Measurements from ENCODE around the gene CCDC141.

The CCDC141 gene

DNA sequence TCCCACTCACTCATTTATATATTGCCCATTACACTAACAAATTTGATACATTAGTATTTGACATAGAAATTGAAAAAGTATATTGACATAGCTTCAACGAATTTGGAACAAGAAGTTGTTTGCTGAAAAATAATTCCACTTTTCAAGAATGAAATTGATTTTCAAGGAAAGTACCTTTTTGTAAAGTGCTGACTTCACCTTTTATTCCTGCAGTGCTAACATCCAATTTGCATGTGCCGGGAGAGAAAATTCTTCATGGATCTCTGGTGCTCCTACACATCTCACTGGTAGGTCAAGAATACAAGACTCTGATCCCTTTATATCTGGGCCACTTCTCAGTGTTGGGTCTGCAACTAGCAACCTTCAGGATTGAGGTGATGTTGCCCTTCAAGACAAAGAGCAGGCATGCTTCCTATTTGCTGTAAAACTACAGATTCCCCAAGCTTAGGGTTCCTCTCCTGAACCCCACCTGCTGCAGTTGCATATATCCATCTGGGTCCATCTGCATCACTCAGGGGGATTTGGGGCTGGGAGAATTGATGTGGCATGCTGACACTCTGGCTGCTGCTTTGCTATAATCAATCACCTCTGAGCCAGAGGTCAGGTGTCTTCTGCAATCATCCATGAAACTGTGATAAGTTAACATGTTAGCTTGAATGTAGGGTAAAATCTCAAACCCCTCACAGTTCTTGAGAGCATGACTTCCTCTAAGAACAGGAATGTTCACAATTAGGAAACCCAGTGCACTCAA, 134.3 kb downstream of the CCDC141 start:
- TF ChIP-seq, protein P1, sequence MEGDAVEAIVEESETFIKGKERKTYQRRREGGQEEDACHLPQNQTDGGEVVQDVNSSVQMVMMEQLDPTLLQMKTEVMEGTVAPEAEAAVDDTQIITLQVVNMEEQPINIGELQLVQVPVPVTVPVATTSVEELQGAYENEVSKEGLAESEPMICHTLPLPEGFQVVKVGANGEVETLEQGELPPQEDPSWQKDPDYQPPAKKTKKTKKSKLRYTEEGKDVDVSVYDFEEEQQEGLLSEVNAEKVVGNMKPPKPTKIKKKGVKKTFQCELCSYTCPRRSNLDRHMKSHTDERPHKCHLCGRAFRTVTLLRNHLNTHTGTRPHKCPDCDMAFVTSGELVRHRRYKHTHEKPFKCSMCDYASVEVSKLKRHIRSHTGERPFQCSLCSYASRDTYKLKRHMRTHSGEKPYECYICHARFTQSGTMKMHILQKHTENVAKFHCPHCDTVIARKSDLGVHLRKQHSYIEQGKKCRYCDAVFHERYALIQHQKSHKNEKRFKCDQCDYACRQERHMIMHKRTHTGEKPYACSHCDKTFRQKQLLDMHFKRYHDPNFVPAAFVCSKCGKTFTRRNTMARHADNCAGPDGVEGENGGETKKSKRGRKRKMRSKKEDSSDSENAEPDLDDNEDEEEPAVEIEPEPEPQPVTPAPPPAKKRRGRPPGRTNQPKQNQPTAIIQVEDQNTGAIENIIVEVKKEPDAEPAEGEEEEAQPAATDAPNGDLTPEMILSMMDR (IDR thresholded peaks at IDR 0.05; ENCODE audit: control insufficient read depth, extremely low read depth, insufficient read depth): no peak
- DNase-seq (ENCODE audit: low read depth): no peak
- no peak overlapping the region for H3K4me3 ChIP-seq (ENCODE audit: low read depth, low read length)

DNA sequence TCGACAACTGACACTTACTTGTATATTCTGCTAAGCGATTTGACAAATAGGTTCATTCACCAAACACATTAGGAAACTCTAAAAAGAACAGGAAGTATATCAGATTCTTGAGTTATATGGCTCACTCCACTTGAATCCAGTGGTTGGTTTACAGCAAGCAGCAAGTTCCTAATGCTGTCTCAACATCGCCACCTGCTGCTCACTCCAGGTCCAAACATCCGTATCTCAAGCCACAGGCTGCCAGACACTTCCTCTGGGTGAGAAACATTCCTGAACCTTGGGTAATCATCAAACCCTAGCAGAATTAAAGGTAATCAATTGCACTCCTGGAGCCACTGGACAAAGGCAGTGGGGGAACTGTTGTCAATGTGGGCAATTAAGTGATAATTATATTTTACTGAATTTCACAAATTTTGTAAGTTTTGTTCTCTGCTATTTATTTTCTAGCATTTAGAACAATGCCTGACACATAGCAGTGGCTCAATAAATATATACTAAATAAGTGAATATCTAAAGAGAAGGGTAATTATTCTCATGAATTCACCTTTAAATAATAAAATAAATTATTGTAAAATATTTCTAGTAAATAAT, 135.6 kb downstream of the CCDC141 start:
- H3K4me3 ChIP-seq (ENCODE audit: low read depth, low read length): no peak overlapping the region
- DNase-seq (ENCODE audit: low read depth): peak; percentile 63
- TF ChIP-seq, protein P1 (IDR thresholded peaks at IDR 0.05; ENCODE audit: control insufficient read depth, extremely low read depth, insufficient read depth): peak; percentile 89

DNA sequence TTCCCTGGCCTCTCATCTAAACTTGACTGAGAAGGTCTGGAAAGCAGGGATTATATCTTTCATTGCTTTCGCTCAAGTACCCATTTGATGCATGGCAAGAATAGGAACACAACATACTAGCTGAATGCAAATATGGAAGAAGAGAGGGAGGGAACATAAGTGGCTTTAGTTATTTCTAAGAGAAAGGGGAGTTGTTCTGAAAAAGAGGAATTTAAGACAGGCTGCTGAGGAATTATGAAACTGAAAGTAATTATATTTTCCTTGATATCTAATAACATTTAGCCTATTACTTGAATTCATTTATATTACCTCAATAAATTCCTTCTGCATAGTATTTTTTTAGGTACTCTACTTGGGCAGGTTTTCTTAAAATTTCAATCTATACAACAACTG, 136.9 kb downstream of the CCDC141 start:
- no peak overlapping the region for H3K4me3 ChIP-seq (ENCODE audit: low read depth, low read length)
- TF ChIP-seq, protein P1 (IDR thresholded peaks at IDR 0.05; ENCODE audit: control insufficient read depth, extremely low read depth, insufficient read depth): no peak
- no peak for DNase-seq (ENCODE audit: low read depth)

DNA sequence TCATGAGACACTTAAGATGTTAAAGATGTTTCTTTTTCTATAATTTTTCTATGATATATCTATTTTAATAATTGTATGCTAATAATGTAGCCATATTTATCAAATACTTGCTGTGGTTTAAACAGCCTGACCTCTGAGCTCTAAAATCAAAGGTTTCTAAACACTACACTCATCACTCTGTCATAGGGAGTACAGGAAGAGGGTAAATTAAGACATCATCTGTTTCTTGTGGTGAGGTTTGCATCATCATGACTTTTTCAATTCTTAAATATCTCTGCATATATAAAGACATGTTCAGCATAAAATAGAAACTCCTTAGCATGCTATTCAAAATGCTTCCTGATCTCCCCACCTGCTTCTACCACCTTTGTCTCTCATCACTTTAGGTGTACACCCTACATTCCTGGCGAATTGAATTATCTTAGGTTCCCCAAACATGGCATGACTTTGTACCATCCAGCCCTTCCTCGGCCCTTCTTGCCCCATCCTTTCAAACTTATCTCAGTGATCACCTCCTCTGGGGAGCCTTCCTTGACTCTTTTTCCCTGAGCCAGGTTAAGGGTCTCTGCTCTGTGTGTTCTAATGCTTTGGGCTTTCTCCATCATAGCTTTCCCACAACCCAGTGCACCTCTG, 137.4 kb downstream of the CCDC141 start:
- TF ChIP-seq, protein P1 (IDR thresholded peaks at IDR 0.05; ENCODE audit: control insufficient read depth, extremely low read depth, insufficient read depth): no peak
- no peak for DNase-seq (ENCODE audit: low read depth)

DNA sequence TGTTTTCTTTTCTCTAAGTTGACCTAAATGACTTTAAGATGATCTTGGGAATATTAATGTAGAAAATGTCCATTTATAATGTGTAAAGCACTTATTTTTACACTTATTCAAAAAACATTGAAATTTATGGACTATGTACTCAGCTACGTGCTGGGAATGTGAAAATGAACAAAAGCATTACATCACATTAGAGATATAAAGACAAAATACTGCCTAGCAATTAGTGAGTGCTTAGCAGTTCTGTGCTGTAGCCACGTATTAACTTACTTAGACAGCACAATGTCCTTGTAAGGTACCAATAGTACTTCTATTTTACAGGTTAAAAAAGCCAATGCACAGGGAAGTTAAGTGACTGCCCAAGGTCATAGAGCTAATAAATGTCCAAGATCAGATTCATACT, 138.9 kb downstream of the CCDC141 start:
- H3K4me3 ChIP-seq (ENCODE audit: low read depth, low read length): no peak overlapping the region

More for the DNA sequence above, 137.4 kb downstream of the CCDC141 start:
- H3K4me3 ChIP-seq (ENCODE audit: low read depth, low read length): no peak overlapping the region

DNA sequence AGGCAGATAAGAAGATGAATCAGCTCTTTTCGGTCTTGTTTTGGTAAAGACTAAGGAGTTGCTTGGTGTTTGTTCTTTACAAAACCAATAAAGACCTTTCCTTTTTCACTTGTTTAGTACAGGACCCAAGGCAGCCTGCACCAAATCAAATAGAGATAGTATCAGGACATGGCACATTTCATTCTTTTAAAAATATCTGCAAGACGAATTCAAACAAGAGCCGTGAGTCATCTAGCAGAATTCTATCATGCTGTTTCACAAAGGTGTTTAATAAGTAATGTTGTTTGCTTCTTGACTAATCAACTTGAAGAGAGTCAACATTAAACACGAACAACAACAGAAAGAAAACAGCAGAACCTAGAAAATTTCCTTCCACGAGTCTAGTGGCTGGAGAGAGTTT, 139.9 kb downstream of the CCDC141 start:
- DNase-seq (ENCODE audit: low read depth): peak; percentile 75
- peak overlapping the region; percentile 29 for H3K4me3 ChIP-seq (ENCODE audit: low read depth, low read length)
- TF ChIP-seq, protein P1 (IDR thresholded peaks at IDR 0.05; ENCODE audit: control insufficient read depth, extremely low read depth, insufficient read depth): no peak

More for the DNA sequence above, 138.9 kb downstream of the CCDC141 start:
- TF ChIP-seq, protein P1 (IDR thresholded peaks at IDR 0.05; ENCODE audit: control insufficient read depth, extremely low read depth, insufficient read depth): no peak
- DNase-seq (ENCODE audit: low read depth): no peak
